HL-60 (cell line): ENCODE measurements around the gene CTNNA3.

Experiments used
- POLR2AphosphoS5 ChIP-seq: IDR thresholded peaks from 2 replicates; pipeline ENCODE4 v1.6.1; 2012; ENCODE audit warnings: low read depth
- TF ChIP-seq, protein P1 (sequence below): IDR thresholded peaks from one replicate; pipeline ENCODE4 v1.5.1; 2011; ENCODE audit warnings: low read length, control low read depth, inconsistent platforms; ENCODE audit not compliant: insufficient read depth

GRCh38 chr10:67385566-67385965 lies 310.4 kb downstream of the CTNNA3 start:
- TF ChIP-seq, protein P1, sequence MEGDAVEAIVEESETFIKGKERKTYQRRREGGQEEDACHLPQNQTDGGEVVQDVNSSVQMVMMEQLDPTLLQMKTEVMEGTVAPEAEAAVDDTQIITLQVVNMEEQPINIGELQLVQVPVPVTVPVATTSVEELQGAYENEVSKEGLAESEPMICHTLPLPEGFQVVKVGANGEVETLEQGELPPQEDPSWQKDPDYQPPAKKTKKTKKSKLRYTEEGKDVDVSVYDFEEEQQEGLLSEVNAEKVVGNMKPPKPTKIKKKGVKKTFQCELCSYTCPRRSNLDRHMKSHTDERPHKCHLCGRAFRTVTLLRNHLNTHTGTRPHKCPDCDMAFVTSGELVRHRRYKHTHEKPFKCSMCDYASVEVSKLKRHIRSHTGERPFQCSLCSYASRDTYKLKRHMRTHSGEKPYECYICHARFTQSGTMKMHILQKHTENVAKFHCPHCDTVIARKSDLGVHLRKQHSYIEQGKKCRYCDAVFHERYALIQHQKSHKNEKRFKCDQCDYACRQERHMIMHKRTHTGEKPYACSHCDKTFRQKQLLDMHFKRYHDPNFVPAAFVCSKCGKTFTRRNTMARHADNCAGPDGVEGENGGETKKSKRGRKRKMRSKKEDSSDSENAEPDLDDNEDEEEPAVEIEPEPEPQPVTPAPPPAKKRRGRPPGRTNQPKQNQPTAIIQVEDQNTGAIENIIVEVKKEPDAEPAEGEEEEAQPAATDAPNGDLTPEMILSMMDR = no peak
- no peak for TF ChIP-seq POLR2AphosphoS5
